ENCODE measurements around the gene PTX4.
A peak's percentile ranks its signal among the peaks of the same experiment; 100 is the strongest.

The PTX4 gene

GRCh38 chr16:1500465-1501150 is 11.9 kb upstream of the PTX4 start:
- DNase-seq (ENCODE audit: low read depth in 3 of 3): no peak

DNA sequence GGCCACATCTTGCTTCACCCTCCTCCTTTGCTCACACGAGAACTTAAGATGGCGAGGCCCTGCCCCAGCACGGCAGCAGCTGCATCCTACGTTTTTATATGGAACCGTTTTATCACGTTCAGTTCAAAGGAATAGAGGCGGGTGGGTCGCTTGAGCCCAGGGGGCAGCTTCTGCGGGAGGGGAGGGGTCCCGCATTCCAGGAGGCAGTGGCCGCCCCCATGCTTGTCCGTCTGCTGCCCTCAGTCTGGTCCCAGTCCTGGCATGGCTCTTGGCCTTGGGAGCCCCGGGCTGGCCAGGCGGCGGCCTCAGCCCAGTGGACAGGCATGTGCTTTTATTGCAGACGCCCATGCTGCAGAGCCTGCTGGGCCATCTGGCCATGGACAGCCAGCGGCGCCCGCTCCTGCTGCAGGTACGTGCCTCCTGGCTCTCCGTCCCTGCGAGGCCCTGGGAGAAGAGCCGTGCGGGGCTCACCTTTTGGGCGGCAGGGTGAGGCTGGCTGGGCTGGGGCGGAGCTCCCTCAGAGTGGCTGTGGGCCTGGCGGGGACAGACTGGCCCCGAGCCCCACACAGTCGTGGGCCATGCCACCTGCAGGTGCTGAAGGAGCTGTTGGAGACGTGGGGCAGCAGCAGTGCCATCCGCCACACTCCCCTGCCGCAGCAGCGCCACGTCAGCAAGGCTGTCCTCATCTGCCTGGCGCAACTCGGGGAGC is 11.2 kb upstream of the PTX4 start:
- no peak for DNase-seq (ENCODE audit: low read depth in 3 of 3)

GRCh38 chr16:1498899-1499676 is 10.3 kb upstream of the PTX4 start:
- DNase-seq (ENCODE audit: low read depth in 3 of 3): no peak

- DNase-seq (ENCODE audit: low read depth in 3 of 3): no peak
Observed at GRCh38 chr16:1497014-1497598, 8.4 kb upstream of the PTX4 start.

- no peak for DNase-seq (ENCODE audit: low read depth in 3 of 3)
Observed at GRCh38 chr16:1496464-1496863, 7.7 kb upstream of the PTX4 start.

GRCh38 chr16:1495889-1496262 is 7.1 kb upstream of the PTX4 start:
- no peak for DNase-seq (ENCODE audit: low read depth in 3 of 3)

- DNase-seq (ENCODE audit: low read depth in 3 of 3): no peak
Observed at GRCh38 chr16:1495211-1495888, 6.6 kb upstream of the PTX4 start.

DNA sequence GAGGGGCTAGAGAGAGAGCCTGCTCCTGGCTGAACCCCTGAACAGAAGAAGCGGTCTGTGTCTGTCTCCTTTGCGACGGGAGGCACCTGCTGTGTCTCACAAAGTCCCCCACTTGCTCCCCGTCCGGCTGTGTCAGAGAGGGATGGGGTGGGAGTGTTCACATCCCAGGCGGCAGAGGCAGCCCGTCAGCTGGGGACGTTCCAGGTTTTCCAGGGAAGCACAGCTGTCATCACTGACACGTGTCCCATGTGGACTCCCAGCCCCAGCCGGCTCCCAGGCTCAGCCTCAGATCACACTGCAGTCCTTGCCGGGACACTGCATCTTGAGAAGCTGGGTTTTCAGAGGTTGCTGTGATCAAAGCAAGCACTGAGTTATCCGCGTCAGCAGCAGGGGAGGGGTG is 6.0 kb upstream of the PTX4 start:
- no peak for DNase-seq (ENCODE audit: low read depth in 3 of 3)

GRCh38 chr16:1494129-1494640 is 5.4 kb upstream of the PTX4 start:
- DNase-seq (ENCODE audit: low read depth in 3 of 3): no peak

DNA sequence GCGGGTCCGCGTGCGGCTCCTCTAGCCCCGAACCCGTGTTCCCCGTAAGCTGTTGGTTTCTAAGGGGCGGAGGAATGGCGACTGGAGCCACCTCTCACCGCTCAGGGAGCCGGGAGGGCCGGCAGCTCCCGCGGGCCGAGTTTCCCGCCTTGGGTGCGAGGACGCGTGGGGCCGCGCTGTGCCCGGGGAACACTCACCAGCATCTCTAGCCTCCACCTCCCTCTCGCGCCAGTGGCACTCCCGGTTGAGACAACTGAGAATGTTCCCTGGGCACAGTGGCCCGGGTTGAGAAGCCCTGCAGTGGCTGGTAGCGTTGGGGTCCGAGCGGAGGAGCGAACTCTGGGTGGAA is 5.0 kb upstream of the PTX4 start:
- DNase-seq (ENCODE audit: low read depth in 3 of 3): no peak

DNA sequence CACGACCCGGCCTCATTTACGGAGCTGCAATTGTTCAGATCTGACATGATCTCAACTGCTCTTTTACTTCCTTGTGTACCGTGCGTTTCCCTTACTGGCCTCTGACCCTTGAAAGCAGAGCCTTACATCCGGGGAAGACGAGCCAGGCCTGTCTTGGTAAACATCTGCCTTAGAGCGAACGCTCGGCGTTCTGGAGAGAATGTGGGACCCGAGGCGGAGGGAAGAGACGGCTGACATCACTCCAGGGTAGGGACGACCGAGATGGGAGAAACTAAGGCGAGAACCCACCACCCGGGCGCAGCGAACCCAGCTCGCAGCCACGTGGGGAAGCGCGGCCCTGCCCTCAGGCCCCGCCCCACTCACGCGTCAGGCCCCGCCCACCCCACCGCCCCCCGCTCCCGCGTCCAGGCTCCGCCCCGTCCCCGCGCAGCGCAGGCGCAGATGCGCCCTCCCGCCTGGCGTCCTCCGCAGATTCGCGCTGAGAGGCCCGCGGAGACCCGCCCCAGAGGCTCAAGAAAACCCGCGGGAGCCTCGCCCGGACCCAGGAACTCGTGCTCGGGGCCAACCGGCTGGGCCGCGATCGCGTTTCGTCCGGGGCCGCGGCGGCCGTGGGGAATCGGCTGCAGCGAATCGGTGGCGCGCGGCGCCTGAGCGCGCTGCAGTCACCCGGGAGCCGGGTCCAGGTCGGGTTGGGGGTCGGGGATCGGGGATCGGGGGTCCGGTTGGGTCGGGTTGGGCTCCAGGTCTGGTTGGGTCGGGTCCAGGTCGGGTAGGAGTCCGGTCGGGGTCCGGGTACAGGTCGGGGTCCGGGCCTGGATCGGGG is 4.4 kb upstream of the PTX4 start, which contains the start of gene TELO2:
TSS of gene TELO2 (plus strand) at position 438 of the 823 bp plus-strand sequence. CDS start 922 bp downstream, outside the sequence.
- DNase-seq (ENCODE audit: low read depth in 3 of 3): peak; percentile 75 to 88 (median 77)

GRCh38 chr16:1492082-1492922 is 3.6 kb upstream of the PTX4 start:
- DNase-seq (ENCODE audit: low read depth in 3 of 3): no peak

- DNase-seq (ENCODE audit: low read depth in 3 of 3): no peak
Observed at GRCh38 chr16:1491327-1491726, 2.6 kb upstream of the PTX4 start.

- no peak for DNase-seq (ENCODE audit: low read depth in 3 of 3)
Observed at GRCh38 chr16:1489077-1489476, 333 bp upstream of the PTX4 start.

DNA sequence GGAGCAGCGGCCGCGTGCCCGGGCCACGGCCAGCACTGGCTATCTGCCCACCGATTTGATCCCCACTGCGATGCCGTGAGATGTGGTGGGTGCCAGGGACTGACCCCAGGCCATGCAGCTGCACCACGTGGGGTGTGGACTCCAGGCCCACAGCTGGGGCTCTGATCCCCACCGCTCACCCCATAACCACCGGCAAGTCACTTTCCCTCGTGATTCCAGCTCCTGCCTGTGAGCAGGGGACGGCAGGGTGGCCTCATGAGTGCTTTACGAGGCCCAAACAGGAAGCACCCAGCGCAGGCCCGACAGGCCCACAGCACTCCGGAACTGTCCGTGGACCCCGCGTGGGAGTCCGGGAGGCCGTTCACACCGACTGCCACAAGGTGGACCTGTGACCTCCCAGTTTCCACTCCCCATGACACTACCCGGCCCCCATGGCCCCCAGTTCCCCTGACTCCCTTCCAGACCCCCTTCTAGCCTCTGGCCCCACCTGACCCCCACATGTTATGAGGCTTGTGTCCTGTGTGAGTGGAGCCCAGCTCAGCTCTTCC is 616 bp downstream of the PTX4 start:
- DNase-seq (ENCODE audit: low read depth in 3 of 3): no peak

GRCh38 chr16:1487395-1488053 is 1.2 kb downstream of the PTX4 start:
- no peak for DNase-seq (ENCODE audit: low read depth in 3 of 3)

DNA sequence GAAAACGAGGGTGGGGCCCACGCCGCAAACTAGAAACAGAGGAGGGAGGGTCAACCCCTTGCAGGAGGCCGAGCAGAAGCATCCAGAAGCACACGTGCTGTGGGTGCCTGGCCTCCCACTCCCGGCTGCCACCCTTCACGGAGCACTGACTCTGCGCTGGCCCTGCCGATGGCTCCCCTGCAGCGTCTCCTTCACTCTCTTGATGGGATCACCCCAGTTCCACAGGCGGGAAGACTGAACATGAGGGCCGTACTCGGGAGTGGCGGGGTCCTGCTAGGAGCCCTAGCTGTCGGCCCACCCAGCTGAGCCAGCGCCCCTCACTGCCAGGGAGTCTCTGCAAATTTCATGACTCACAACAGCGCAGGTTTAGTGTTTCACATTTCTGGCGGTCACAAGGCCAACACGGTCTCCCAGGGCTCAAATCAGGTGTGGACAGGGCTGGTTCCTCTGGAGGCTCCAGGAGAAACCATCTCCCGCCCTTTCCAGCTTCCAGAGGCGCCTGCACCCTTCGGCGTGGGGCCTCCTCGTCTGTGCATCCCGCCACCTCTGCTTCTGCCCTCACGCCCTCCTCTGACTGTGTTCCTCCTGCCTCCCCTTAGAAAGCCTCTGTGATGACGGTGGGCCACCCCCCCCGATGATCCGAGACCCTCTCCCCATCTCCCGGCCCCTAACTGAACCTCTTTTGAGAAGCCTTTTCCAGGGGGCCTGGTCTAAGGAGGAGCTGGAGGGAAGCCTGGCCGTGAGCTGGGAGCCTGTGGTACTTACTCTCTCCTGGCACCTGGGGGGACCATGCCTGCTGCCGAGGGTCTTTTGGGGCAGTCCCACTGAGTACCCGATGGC is 2.0 kb downstream of the PTX4 start:
- DNase-seq (ENCODE audit: low read depth in 3 of 3): no peak
